NB4 (cell line): ENCODE measurements around the gene ZNHIT3.

Source experiments
- CTCF ChIP-seq: IDR thresholded peaks from one replicate; pipeline ENCODE4 v1.5.1; 2012; ENCODE audit warnings: low read depth, low read length
- MAX ChIP-seq: IDR thresholded peaks from 2 replicates; pipeline ENCODE4 v1.6.1; 2011; ENCODE audit warnings: low read depth, low read length
- MYC ChIP-seq: IDR thresholded peaks from 2 replicates; pipeline ENCODE4 v1.6.1; 2011; ENCODE audit warnings: low read depth, low read length
- POLR2A ChIP-seq: IDR thresholded peaks from 2 replicates; pipeline ENCODE4 v1.6.1; 2011; ENCODE audit warnings: mild to moderate bottlenecking; ENCODE audit not compliant: insufficient read length; ENCODE audit errors: extremely low read depth

- TF ChIP-seq CTCF (no peak), MAX (no peak), POLR2A (no peak), MYC (no peak)
Measured at GRCh38 chr17:36509272-36509985, 22.9 kb downstream of the ZNHIT3 start.
